ENCODE data around the gene GPSM1.

Gene GPSM1

GRCh38 chr9:136363949-136364748, 36.8 kb downstream of the GPSM1 start:
- H3K9ac ChIP-seq (ENCODE audit: low read depth, low read length), result no peak overlapping the region
- no peaks in the 10 kb centered on the region for H3K27me3 ChIP-seq (ENCODE audit: control insufficient read depth, insufficient read depth, low read length)
- peak overlapping the region; percentile 97 for H3K4me3 ChIP-seq (ENCODE audit: low read length)
- H3K4me2 ChIP-seq (ENCODE audit: low read length), result peak overlapping the region; percentile 90
- H3K36me3 ChIP-seq (ENCODE audit: insufficient read depth, low read length), result no peaks in the 10 kb centered on the region
- no peaks in the 10 kb centered on the region for H3K9me3 ChIP-seq (replicated peaks; ENCODE audit: low read length)
- H3K4me1 ChIP-seq (ENCODE audit: control insufficient read depth, insufficient read depth, low read length), result peaks cover 14% of the 10 kb centered on the region

- H3K36me3 ChIP-seq (ENCODE audit: insufficient read depth, low read length), result no peaks in the 10 kb centered on the region
- no peak overlapping the region for H3K4me2 ChIP-seq (ENCODE audit: low read length)
- H3K9me3 ChIP-seq (replicated peaks; ENCODE audit: low read length), result no peaks in the 10 kb centered on the region
- peaks cover 14% of the 10 kb centered on the region for H3K4me1 ChIP-seq (ENCODE audit: control insufficient read depth, insufficient read depth, low read length)
- H3K9ac ChIP-seq (ENCODE audit: low read depth, low read length), result no peak overlapping the region
- H3K4me3 ChIP-seq (ENCODE audit: low read length), result no peak overlapping the region
- no peaks in the 10 kb centered on the region for H3K27me3 ChIP-seq (ENCODE audit: control insufficient read depth, insufficient read depth, low read length)
Measured at GRCh38 chr9:136364942-136365774, 37.8 kb downstream of the GPSM1 start.

- no peak overlapping the region for H3K9ac ChIP-seq (ENCODE audit: low read depth, low read length)
- no peaks in the 10 kb centered on the region for H3K9me3 ChIP-seq (replicated peaks; ENCODE audit: low read length)
Measured at GRCh38 chr9:136365775-136366222, 38.5 kb downstream of the GPSM1 start.

DNA sequence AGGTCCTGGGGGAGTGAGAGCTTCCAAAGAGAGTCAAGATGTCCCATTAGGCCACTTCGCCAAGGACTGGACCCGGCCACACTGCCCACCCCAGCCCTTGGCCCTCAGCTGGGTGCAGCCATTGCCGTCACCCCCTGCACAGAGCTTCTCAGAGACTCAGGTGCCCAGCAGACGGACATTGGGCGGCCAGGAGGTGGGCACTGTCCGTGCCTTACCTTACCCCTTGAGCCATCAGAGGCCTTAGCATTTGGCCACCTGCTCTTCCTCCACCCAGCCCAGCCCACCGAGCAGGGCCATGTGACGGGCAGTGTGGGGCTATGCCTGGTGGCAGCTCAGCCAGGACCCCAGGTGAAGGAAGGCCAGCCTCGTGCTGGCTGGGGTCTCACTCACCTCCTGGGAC, 39.5 kb downstream of the GPSM1 start:
- H3K4me2 ChIP-seq (ENCODE audit: low read length), result no peak overlapping the region
- H3K36me3 ChIP-seq (ENCODE audit: insufficient read depth, low read length), result no peaks in the 10 kb centered on the region
- H3K27me3 ChIP-seq (ENCODE audit: control insufficient read depth, insufficient read depth, low read length), result no peaks in the 10 kb centered on the region
- H3K9me3 ChIP-seq (replicated peaks; ENCODE audit: low read length), result no peaks in the 10 kb centered on the region
- peaks cover 14% of the 10 kb centered on the region for H3K4me1 ChIP-seq (ENCODE audit: control insufficient read depth, insufficient read depth, low read length)
- H3K9ac ChIP-seq (ENCODE audit: low read depth, low read length), result no peak overlapping the region
- H3K4me3 ChIP-seq (ENCODE audit: low read length), result no peak overlapping the region

More at GRCh38 chr9:136365775-136366222, 38.5 kb downstream of the GPSM1 start:
- peaks cover 14% of the 10 kb centered on the region for H3K4me1 ChIP-seq (ENCODE audit: control insufficient read depth, insufficient read depth, low read length)
- no peaks in the 10 kb centered on the region for H3K27me3 ChIP-seq (ENCODE audit: control insufficient read depth, insufficient read depth, low read length)
- no peak overlapping the region for H3K4me3 ChIP-seq (ENCODE audit: low read length)
- H3K4me2 ChIP-seq (ENCODE audit: low read length), result no peak overlapping the region
- H3K36me3 ChIP-seq (ENCODE audit: insufficient read depth, low read length), result no peaks in the 10 kb centered on the region

- Histone ChIP-seq H3K4me2 (ENCODE audit: low read length) (no peak overlapping the region), H3K27me3 (ENCODE audit: control insufficient read depth, insufficient read depth, low read length) (no peaks in the 10 kb centered on the region), H3K9me3 (replicated peaks; ENCODE audit: low read length) (no peaks in the 10 kb centered on the region), H3K4me1 (ENCODE audit: control insufficient read depth, insufficient read depth, low read length) (peaks cover 19% of the 10 kb centered on the region), H3K4me3 (ENCODE audit: low read length) (no peak overlapping the region), H3K9ac (ENCODE audit: low read depth, low read length) (no peak overlapping the region), H3K36me3 (ENCODE audit: insufficient read depth, low read length) (no peaks in the 10 kb centered on the region)
Measured at GRCh38 chr9:136367296-136368145, 40.2 kb downstream of the GPSM1 start.

DNA sequence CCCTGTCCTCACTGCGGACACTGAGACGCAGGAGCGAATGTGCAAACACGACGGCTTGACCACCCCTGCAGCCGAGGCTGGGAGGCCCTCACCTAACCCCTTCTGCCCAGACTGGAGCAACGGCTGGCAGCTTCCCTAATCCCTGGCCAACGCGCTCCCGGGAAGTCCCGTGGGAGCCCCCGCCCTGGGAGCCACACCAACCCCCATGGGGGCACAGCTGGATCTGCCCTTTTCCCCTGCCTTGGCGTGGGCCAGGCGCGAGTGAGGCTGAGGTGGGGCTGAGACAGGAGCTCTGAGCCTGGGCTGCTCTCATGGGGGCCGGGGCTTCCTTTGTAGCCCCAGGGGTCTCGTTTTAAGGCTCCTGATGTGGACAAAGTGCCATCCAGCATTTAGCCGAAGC, 40.9 kb downstream of the GPSM1 start:
- no peak overlapping the region for H3K9ac ChIP-seq (ENCODE audit: low read depth, low read length)
- no peak overlapping the region for H3K4me3 ChIP-seq (ENCODE audit: low read length)
- peaks cover 20% of the 10 kb centered on the region for H3K4me1 ChIP-seq (ENCODE audit: control insufficient read depth, insufficient read depth, low read length)
- H3K4me2 ChIP-seq (ENCODE audit: low read length), result no peak overlapping the region
- H3K36me3 ChIP-seq (ENCODE audit: insufficient read depth, low read length), result no peaks in the 10 kb centered on the region
- H3K9me3 ChIP-seq (replicated peaks; ENCODE audit: low read length), result no peaks in the 10 kb centered on the region
- no peaks in the 10 kb centered on the region for H3K27me3 ChIP-seq (ENCODE audit: control insufficient read depth, insufficient read depth, low read length)

DNA sequence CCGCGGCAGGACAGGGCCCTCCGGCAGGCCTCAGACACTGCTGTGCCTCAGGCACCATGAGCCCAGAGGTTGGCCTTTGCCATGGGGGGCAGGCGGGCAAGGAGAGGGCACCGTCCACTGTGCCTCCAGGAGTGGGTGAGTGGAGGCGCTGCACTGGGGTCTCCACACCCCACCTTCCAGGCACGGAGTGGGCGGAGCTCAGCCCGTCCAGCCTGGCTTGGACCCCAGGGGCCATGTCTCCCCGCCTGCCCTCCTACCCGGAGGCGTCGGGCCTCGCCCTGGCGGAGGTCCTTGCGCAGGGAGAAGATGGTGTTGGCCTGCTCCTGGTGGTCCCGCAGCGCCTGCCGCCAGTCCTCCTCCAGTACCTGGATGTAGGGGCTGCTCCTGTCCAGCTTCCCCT, 42.7 kb downstream of the GPSM1 start:
- Histone ChIP-seq H3K9me3 (replicated peaks; ENCODE audit: low read length) (no peaks in the 10 kb centered on the region), H3K27me3 (ENCODE audit: control insufficient read depth, insufficient read depth, low read length) (no peaks in the 10 kb centered on the region), H3K9ac (ENCODE audit: low read depth, low read length) (no peak overlapping the region), H3K4me2 (ENCODE audit: low read length) (no peak overlapping the region), H3K4me1 (ENCODE audit: control insufficient read depth, insufficient read depth, low read length) (peaks cover 15% of the 10 kb centered on the region), H3K4me3 (ENCODE audit: low read length) (no peak overlapping the region), H3K36me3 (ENCODE audit: insufficient read depth, low read length) (peaks cover 2% of the 10 kb centered on the region)

- Histone ChIP-seq H3K4me1 (ENCODE audit: control insufficient read depth, insufficient read depth, low read length) (peaks cover 15% of the 10 kb centered on the region), H3K9me3 (replicated peaks; ENCODE audit: low read length) (no peaks in the 10 kb centered on the region), H3K4me2 (ENCODE audit: low read length) (no peak overlapping the region), H3K4me3 (ENCODE audit: low read length) (no peak overlapping the region), H3K27me3 (ENCODE audit: control insufficient read depth, insufficient read depth, low read length) (no peaks in the 10 kb centered on the region), H3K9ac (ENCODE audit: low read depth, low read length) (no peak overlapping the region), H3K36me3 (ENCODE audit: insufficient read depth, low read length) (peaks cover 10% of the 10 kb centered on the region)
Measured at GRCh38 chr9:136370687-136371532, 43.6 kb downstream of the GPSM1 start.

DNA sequence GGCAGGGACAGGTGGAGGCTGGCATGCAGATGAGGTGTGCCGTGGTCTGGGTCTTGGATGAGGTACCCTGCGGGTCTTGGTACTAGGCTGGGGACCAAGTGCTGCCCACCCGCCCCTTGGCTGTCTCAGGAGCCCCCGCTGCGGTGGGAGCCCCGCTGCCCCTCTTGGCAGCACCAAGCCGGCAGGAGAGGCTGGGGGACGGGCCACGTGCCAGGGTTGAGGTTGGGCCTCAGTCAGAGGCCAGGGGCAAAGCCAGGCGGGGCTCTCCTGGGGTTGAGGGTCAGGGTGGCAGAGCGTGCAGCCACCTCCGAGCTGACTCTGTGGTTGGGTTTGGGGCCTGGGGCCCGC, 44.2 kb downstream of the GPSM1 start:
- no peak overlapping the region for H3K4me3 ChIP-seq (ENCODE audit: low read length)
- H3K4me1 ChIP-seq (ENCODE audit: control insufficient read depth, insufficient read depth, low read length), result peaks cover 15% of the 10 kb centered on the region
- no peaks in the 10 kb centered on the region for H3K27me3 ChIP-seq (ENCODE audit: control insufficient read depth, insufficient read depth, low read length)
- H3K36me3 ChIP-seq (ENCODE audit: insufficient read depth, low read length), result peaks cover 16% of the 10 kb centered on the region
- H3K9me3 ChIP-seq (replicated peaks; ENCODE audit: low read length), result no peaks in the 10 kb centered on the region
- no peak overlapping the region for H3K9ac ChIP-seq (ENCODE audit: low read depth, low read length)
- H3K4me2 ChIP-seq (ENCODE audit: low read length), result no peak overlapping the region

GRCh38 chr9:136372006-136372405, 44.7 kb downstream of the GPSM1 start:
- no peak overlapping the region for H3K4me3 ChIP-seq (ENCODE audit: low read length)
- no peak overlapping the region for H3K9ac ChIP-seq (ENCODE audit: low read depth, low read length)
- H3K36me3 ChIP-seq (ENCODE audit: insufficient read depth, low read length), result peaks cover 16% of the 10 kb centered on the region

More at GRCh38 chr9:136372006-136372405, 44.7 kb downstream of the GPSM1 start:
- Histone ChIP-seq H3K4me2 (ENCODE audit: low read length) (peak overlapping the region; percentile 20), H3K9me3 (replicated peaks; ENCODE audit: low read length) (no peaks in the 10 kb centered on the region), H3K4me1 (ENCODE audit: control insufficient read depth, insufficient read depth, low read length) (peaks cover 15% of the 10 kb centered on the region), H3K27me3 (ENCODE audit: control insufficient read depth, insufficient read depth, low read length) (no peaks in the 10 kb centered on the region)

Data from skeletal muscle satellite cell (primary cell).